Nephron progenitor cell (in vitro differentiated cells): ENCODE measurements around the gene RAC3.

Source experiments
- DNase-seq: peaks from one replicate; pipeline ENCODE4 v3.0.0; 2021
- H3K27ac Mint-ChIP-seq: 2 replicates; pipeline ENCODE4 v1.8.0; 2021; ENCODE audit warnings: mild to moderate bottlenecking, moderate library complexity, mixed read lengths
- H3K27me3 Mint-ChIP-seq: 2 replicates; pipeline ENCODE4 v1.8.0; 2021; ENCODE audit warnings: mild to moderate bottlenecking, low read depth, mixed read lengths; ENCODE audit not compliant: poor library complexity
- H3K36me3 Mint-ChIP-seq: 2 replicates; pipeline ENCODE4 v1.8.0; 2021; ENCODE audit warnings: low read depth, mixed read lengths
- H3K4me1 Mint-ChIP-seq: 2 replicates; pipeline ENCODE4 v1.8.0; 2021; ENCODE audit warnings: mixed read lengths
- H3K4me3 Mint-ChIP-seq: 2 replicates; pipeline ENCODE4 v1.8.0; 2021; ENCODE audit warnings: mild to moderate bottlenecking, moderate library complexity, mixed read lengths
- H3K9me3 Mint-ChIP-seq: 2 replicates; pipeline ENCODE4 v1.8.0; 2021; ENCODE audit warnings: mild to moderate bottlenecking, moderate library complexity, mixed read lengths
- CTCF ChIP-seq: fragments of 200-600 bp; sonication (generic); IDR thresholded peaks from 2 replicates; pipeline ENCODE4 v1.5.0; 2021; ENCODE audit warnings: antibody characterized with exemption

The RAC3 gene

GRCh38 chr17:82047914-82048570 is 16.6 kb downstream of the RAC3 start:
- Mint-ChIP-seq H3K9me3 (no peaks in the 10 kb centered on the region), H3K27me3 (no peaks in the 10 kb centered on the region), H3K36me3 (peaks cover 8% of the 10 kb centered on the region), H3K4me1 (peaks cover 14% of the 10 kb centered on the region), H3K4me3 (no peak overlapping the region), H3K27ac (no peak overlapping the region)
- TF ChIP-seq CTCF: no peak
- no peak for DNase-seq

- Mint-ChIP-seq H3K27ac (no peak overlapping the region), H3K4me1 (peaks cover 20% of the 10 kb centered on the region), H3K27me3 (no peaks in the 10 kb centered on the region), H3K9me3 (no peaks in the 10 kb centered on the region), H3K36me3 (peaks cover 8% of the 10 kb centered on the region), H3K4me3 (no peak overlapping the region)
- no peak for TF ChIP-seq CTCF
- DNase-seq: no peak
These were observed 17.1 kb downstream of the RAC3 start for GRCh38 chr17:82048571-82048971.

- no peak for DNase-seq
- H3K36me3 Mint-ChIP-seq: peaks cover 8% of the 10 kb centered on the region
- no peak overlapping the region for H3K4me3 Mint-ChIP-seq
- H3K27ac Mint-ChIP-seq: no peak overlapping the region
- H3K27me3 Mint-ChIP-seq: no peaks in the 10 kb centered on the region
- peaks cover 20% of the 10 kb centered on the region for H3K4me1 Mint-ChIP-seq
- no peaks in the 10 kb centered on the region for H3K9me3 Mint-ChIP-seq
- TF ChIP-seq CTCF: no peak
These were observed 17.6 kb downstream of the RAC3 start for GRCh38 chr17:82049106-82049505.

- Mint-ChIP-seq H3K27me3 (no peaks in the 10 kb centered on the region), H3K9me3 (no peaks in the 10 kb centered on the region), H3K36me3 (peaks cover 8% of the 10 kb centered on the region), H3K4me1 (peaks cover 20% of the 10 kb centered on the region), H3K27ac (no peak overlapping the region), H3K4me3 (no peak overlapping the region)
- no peak for TF ChIP-seq CTCF
- no peak for DNase-seq
These were observed 18.1 kb downstream of the RAC3 start for GRCh38 chr17:82049521-82049971.

- DNase-seq: no peak
- H3K9me3 Mint-ChIP-seq: no peaks in the 10 kb centered on the region
- H3K27ac Mint-ChIP-seq: no peak overlapping the region
- no peaks in the 10 kb centered on the region for H3K27me3 Mint-ChIP-seq
- H3K36me3 Mint-ChIP-seq: peaks cover 8% of the 10 kb centered on the region
- TF ChIP-seq CTCF: no peak
- H3K4me1 Mint-ChIP-seq: peaks cover 20% of the 10 kb centered on the region
- H3K4me3 Mint-ChIP-seq: peak overlapping the region; percentile 88
These were observed 18.8 kb downstream of the RAC3 start for GRCh38 chr17:82050152-82050760.
